MM.1S (cell line): ENCODE results near the gene MSL3.

Source experiments
- CTCF ChIP-seq: fragments of 300-600 bp; sonication (generic); IDR thresholded peaks from 2 replicates; pipeline ENCODE4 v1.5.1; 2016; ENCODE audit warnings: antibody characterized with exemption, low read length, mixed read lengths
- EZH2 ChIP-seq: fragments of 300-600 bp; sonication (generic); optimal IDR thresholded peaks from 2 replicates; pipeline ENCODE3; 2017; ENCODE audit warnings: low read depth, mild to moderate bottlenecking, antibody characterized with exemption, low read length, mixed read lengths
- EZH2phosphoT487 ChIP-seq: fragments of 300-600 bp; sonication (generic); IDR thresholded peaks from 2 replicates; pipeline ENCODE4 v1.6.1; 2018; ENCODE audit warnings: antibody characterized with exemption, low read length

DNA sequence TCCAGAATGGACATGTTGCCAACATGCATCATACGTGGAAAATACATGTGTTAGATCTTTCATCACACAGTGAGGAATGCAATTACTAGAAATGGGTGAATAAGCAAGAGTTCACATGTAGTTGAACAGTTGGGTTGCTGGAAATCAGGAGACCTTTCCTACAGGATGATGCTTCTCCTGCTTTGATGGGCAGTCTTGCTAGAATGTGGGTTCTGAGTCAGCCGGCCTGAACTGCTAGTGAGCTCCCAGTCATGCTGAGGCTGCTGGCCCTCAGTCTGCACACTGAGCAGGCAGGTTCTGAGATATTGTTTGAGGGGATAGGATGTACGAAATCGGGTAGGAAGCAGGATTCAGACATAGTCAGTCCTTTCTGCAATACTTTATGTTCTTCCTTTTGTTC lies 20.2 kb downstream of the MSL3 start:
- no peak for TF ChIP-seq CTCF
- no peak for TF ChIP-seq EZH2
- no peak for TF ChIP-seq EZH2phosphoT487
